GM12878 (cell line): Measurements from ENCODE around the gene TBC1D5.

Experiments used
- EZH2 ChIP-seq: IDR thresholded peaks from 2 replicates; pipeline ENCODE4 v1.6.1; 2012; ENCODE audit warnings: low read depth, mild to moderate bottlenecking, control low read depth, inconsistent platforms, low read length, borderline replicate concordance; ENCODE audit not compliant: control insufficient read depth
- PBX3 ChIP-seq: IDR thresholded peaks from 2 replicates; pipeline ENCODE4 v1.6.1; 2011; ENCODE audit warnings: mild to moderate bottlenecking, low read depth, low read length, moderate library complexity; ENCODE audit not compliant: insufficient replicate concordance
- POLR2A ChIP-seq: IDR thresholded peaks from 2 replicates; pipeline ENCODE4 v1.6.1; 2011; ENCODE audit warnings: low read depth, mild to moderate bottlenecking, low read length
- SPI1 ChIP-seq: IDR thresholded peaks from 2 replicates; pipeline ENCODE4 v1.6.1; 2011; ENCODE audit warnings: low read depth, mild to moderate bottlenecking, low read length, moderate library complexity, borderline replicate concordance; ENCODE audit not compliant: insufficient read depth
- ZNF217 ChIP-seq: fragments of 450-650 bp; IDR thresholded peaks from 2 replicates; pipeline ENCODE4 v1.6.1; 2017; ENCODE audit warnings: antibody characterized with exemption, mild to moderate bottlenecking

GRCh38 chr3:17500618-17501017 lies 241.8 kb downstream of the TBC1D5 start:
- TF ChIP-seq EZH2: no peak
- TF ChIP-seq SPI1: no peak
- no peak for TF ChIP-seq PBX3
- TF ChIP-seq ZNF217: no peak
- TF ChIP-seq POLR2A: no peak
